Nephron progenitor cell (in vitro differentiated cells): ENCODE data around the gene MNS1.
"Not testable (repeated sequence)": the region's sequence is repeated elsewhere in the genome, so short reads cannot be mapped to it uniquely, and the experiment has no call there.

Source experiments
- DNase-seq: peaks from one replicate; pipeline ENCODE4 v3.0.0; 2021
- H3K27ac Mint-ChIP-seq: 2 replicates; pipeline ENCODE4 v1.8.0; 2021; ENCODE audit warnings: mild to moderate bottlenecking, moderate library complexity, mixed read lengths
- H3K27me3 Mint-ChIP-seq: 2 replicates; pipeline ENCODE4 v1.8.0; 2021; ENCODE audit warnings: mild to moderate bottlenecking, low read depth, mixed read lengths; ENCODE audit not compliant: poor library complexity
- H3K36me3 Mint-ChIP-seq: 2 replicates; pipeline ENCODE4 v1.8.0; 2021; ENCODE audit warnings: low read depth, mixed read lengths
- H3K4me1 Mint-ChIP-seq: 2 replicates; pipeline ENCODE4 v1.8.0; 2021; ENCODE audit warnings: mixed read lengths
- H3K4me3 Mint-ChIP-seq: 2 replicates; pipeline ENCODE4 v1.8.0; 2021; ENCODE audit warnings: mild to moderate bottlenecking, moderate library complexity, mixed read lengths
- H3K9me3 Mint-ChIP-seq: 2 replicates; pipeline ENCODE4 v1.8.0; 2021; ENCODE audit warnings: mild to moderate bottlenecking, moderate library complexity, mixed read lengths
- CTCF ChIP-seq: fragments of 200-600 bp; sonication (generic); IDR thresholded peaks from 2 replicates; pipeline ENCODE4 v1.5.0; 2021; ENCODE audit warnings: antibody characterized with exemption

Gene MNS1

GRCh38 chr15:56442354-56442753 lies 22.6 kb downstream of the MNS1 start:
- H3K27ac Mint-ChIP-seq: no peak overlapping the region
- no peak for TF ChIP-seq CTCF
- H3K36me3 Mint-ChIP-seq: peaks cover 51% of the 10 kb centered on the region
- H3K4me3 Mint-ChIP-seq: no peak overlapping the region
- no peak for DNase-seq
- peaks cover 31% of the 10 kb centered on the region for H3K9me3 Mint-ChIP-seq
- no peaks in the 10 kb centered on the region for H3K4me1 Mint-ChIP-seq
- H3K27me3 Mint-ChIP-seq: no peaks in the 10 kb centered on the region

- H3K9me3 Mint-ChIP-seq: peaks cover 52% of the 10 kb centered on the region
- H3K4me1 Mint-ChIP-seq: no peaks in the 10 kb centered on the region
- no peak for TF ChIP-seq CTCF
- H3K36me3 Mint-ChIP-seq: peaks cover 72% of the 10 kb centered on the region
- DNase-seq: no peak
- no peaks in the 10 kb centered on the region for H3K27me3 Mint-ChIP-seq
- no peak overlapping the region for H3K27ac Mint-ChIP-seq
- no peak overlapping the region for H3K4me3 Mint-ChIP-seq
Observed at GRCh38 chr15:56440214-56440770, 24.6 kb downstream of the MNS1 start.

- Mint-ChIP-seq H3K9me3 (peaks cover 21% of the 10 kb centered on the region), H3K27me3 (no peaks in the 10 kb centered on the region), H3K4me3 (no peak overlapping the region), H3K4me1 (peaks cover 5% of the 10 kb centered on the region), H3K27ac (no peak overlapping the region), H3K36me3 (peaks cover 48% of the 10 kb centered on the region)
- TF ChIP-seq CTCF: no peak
- no peak for DNase-seq
Observed at GRCh38 chr15:56432304-56432703, 32.6 kb downstream of the MNS1 start.

- DNase-seq: no peak
- H3K4me1 Mint-ChIP-seq: peaks cover 5% of the 10 kb centered on the region
- H3K27ac Mint-ChIP-seq: no peak overlapping the region
- H3K4me3 Mint-ChIP-seq: no peak overlapping the region
- peak; percentile 50 for TF ChIP-seq CTCF
- no peaks in the 10 kb centered on the region for H3K27me3 Mint-ChIP-seq
- H3K36me3 Mint-ChIP-seq: peaks cover 45% of the 10 kb centered on the region
- H3K9me3 Mint-ChIP-seq: peaks cover 18% of the 10 kb centered on the region
Observed at GRCh38 chr15:56428821-56429458, 36.0 kb downstream of the MNS1 start.

GRCh38 chr15:56425976-56426375 lies 39.0 kb downstream of the MNS1 start:
- Mint-ChIP-seq H3K27ac (no peak overlapping the region), H3K4me3 (no peak overlapping the region), H3K4me1 (peaks cover 5% of the 10 kb centered on the region), H3K27me3 (no peaks in the 10 kb centered on the region), H3K36me3 (peaks cover 57% of the 10 kb centered on the region), H3K9me3 (peaks cover 29% of the 10 kb centered on the region)
- no peak for TF ChIP-seq CTCF
- DNase-seq: no peak

GRCh38 chr15:56425276-56425675 lies 39.7 kb downstream of the MNS1 start:
- no peak for TF ChIP-seq CTCF
- Mint-ChIP-seq H3K27ac (no peak overlapping the region), H3K9me3 (peaks cover 29% of the 10 kb centered on the region), H3K27me3 (no peaks in the 10 kb centered on the region), H3K4me3 (no peak overlapping the region), H3K36me3 (peaks cover 64% of the 10 kb centered on the region), H3K4me1 (peaks cover 5% of the 10 kb centered on the region)
- no peak for DNase-seq

- Mint-ChIP-seq H3K9me3 (peaks cover 21% of the 10 kb centered on the region), H3K36me3 (peaks cover 53% of the 10 kb centered on the region), H3K4me1 (peaks cover 14% of the 10 kb centered on the region)
- H3K27me3 Mint-ChIP-seq, H3K27ac Mint-ChIP-seq, H3K4me3 Mint-ChIP-seq, DNase-seq: not testable (repeated sequence)
Observed at GRCh38 chr15:56413114-56413733, 51.7 kb downstream of the MNS1 start.
